EL (cell line): Measurements from ENCODE around the gene ANKS3.
A peak's percentile ranks its signal among the peaks of the same experiment; 100 is the strongest.

Experiments used
- DNase-seq: peaks from one replicate; pipeline ENCODE4 v3.0.0-alpha.2; 2016

ANKS3 gene

GRCh38 chr16:4695473-4696171 lies 38.4 kb downstream of the ANKS3 start:
- DNase-seq = no peak

- no peak for DNase-seq
These were observed 39.2 kb downstream of the ANKS3 start for GRCh38 chr16:4694642-4695451.

GRCh38 chr16:4693956-4694641 lies 40.0 kb downstream of the ANKS3 start:
- peak; percentile 41 for DNase-seq

GRCh38 chr16:4693296-4693955 lies 40.6 kb downstream of the ANKS3 start, which contains the start of gene NUDT16L1:
TSS of gene NUDT16L1 (plus strand) at chr16:4693562. CDS start at chr16:4693727, 165 bp downstream.
- DNase-seq = peak; percentile 95

GRCh38 chr16:4692460-4693295 lies 41.4 kb downstream of the ANKS3 start:
- no peak for DNase-seq

- DNase-seq = no peak
These were observed 42.2 kb downstream of the ANKS3 start for GRCh38 chr16:4691666-4692412.

- no peak for DNase-seq
These were observed 43.0 kb downstream of the ANKS3 start for GRCh38 chr16:4690946-4691665.

- DNase-seq = no peak
These were observed 44.0 kb downstream of the ANKS3 start for GRCh38 chr16:4689864-4690704.

- DNase-seq = no peak
These were observed 44.9 kb downstream of the ANKS3 start for GRCh38 chr16:4689091-4689671.

- DNase-seq = no peak
These were observed 45.4 kb downstream of the ANKS3 start for GRCh38 chr16:4688674-4689045.

- DNase-seq = no peak
These were observed 46.0 kb downstream of the ANKS3 start for GRCh38 chr16:4687946-4688673.

GRCh38 chr16:4687416-4687815 lies 46.7 kb downstream of the ANKS3 start:
- DNase-seq = no peak

- DNase-seq = no peak
These were observed 47.4 kb downstream of the ANKS3 start for GRCh38 chr16:4686497-4687210.

- DNase-seq = no peak
These were observed 48.1 kb downstream of the ANKS3 start for GRCh38 chr16:4685776-4686496.

- DNase-seq = no peak
These were observed 48.8 kb downstream of the ANKS3 start for GRCh38 chr16:4685292-4685691.

GRCh38 chr16:4684763-4685162 lies 49.3 kb downstream of the ANKS3 start:
- no peak for DNase-seq

- no peak for DNase-seq
These were observed 49.9 kb downstream of the ANKS3 start for GRCh38 chr16:4684058-4684715.
